GM12878 (cell line): Measurements from ENCODE around the gene COL13A1. TPM values are rescaled to one million over a fixed set of nuclear protein-coding genes. Genes with fewer than 3 reads are reported as not detected.

Source experiments
- ATAC-seq: fragments of 200-7000 bp; cut with Tn5 transposase; 3 replicates; pipeline ENCODE4 v1.9.1; 2020; ENCODE audit warnings: mild to moderate bottlenecking, moderate library complexity
- BruUV-seq: library from RNA; stranded (reverse); fragments of 400-500 nt; replicated peaks from 2 replicates; lab custom pipeline; 2021; lab: Mats Ljungman, UMichigan
- CTCF ChIA-PET: fragments of 300-600 bp; sonication (Branson Sonifier 250); formaldehyde crosslinking; extraction: SDS; loops from one replicate; lab custom pipeline; 2021; ENCODE audit warnings: inconsistent platforms; lab: Yijun Ruan, JAX
- POLR2A ChIA-PET: fragments of 350-600 bp; formaldehyde crosslinking; extraction: SDS; loops from one replicate; lab custom pipeline; 2021; ENCODE audit warnings: inconsistent platforms; lab: Charles Lee
- RAD21 ChIA-PET: fragments of 300-600 bp; sonication (Branson Sonifier 250); formaldehyde crosslinking; loops from one replicate; lab custom pipeline; 2023; ENCODE audit warnings: antibody characterized with exemption; ENCODE audit not compliant: unreplicated experiment; lab: Charles Lee
- SMC1A ChIA-PET: fragments of 300-600 bp; sonication (Branson Sonifier 250); formaldehyde crosslinking; loops from one replicate; lab custom pipeline; 2023; ENCODE audit not compliant: unreplicated experiment, uncharacterized antibody; lab: Charles Lee
- DNase-seq: peaks from one replicate; pipeline ENCODE4 v3.0.0-alpha.2; 2011; ENCODE audit warnings: low read depth, low spot score
- FAIRE-seq: peaks from 3 replicates; lab custom pipeline; 2011; peaks lifted over from hg19 to GRCh38; lab: Jason Lieb, UNC
- H2AFZ ChIP-seq: 2 replicates; pipeline ENCODE4 v1.6.0; 2011; ENCODE audit warnings: low read depth, low read length, control low read depth; ENCODE audit not compliant: control insufficient read depth
- H3K27ac ChIP-seq: 2 replicates; pipeline ENCODE4 v1.5.1; 2011; ENCODE audit warnings: control low read depth; ENCODE audit not compliant: control insufficient read depth, insufficient read depth
- H3K27me3 ChIP-seq, 2 experiments: replicated peaks in 1 of 2; 2 replicates each; pipeline versions ENCODE4 v1.6.0 to v1.6.1; 2011; ENCODE audit warnings: low read length in 1 of 2; ENCODE audit not compliant: control insufficient read depth in 2 of 2, insufficient read depth in 2 of 2
- H3K36me3 ChIP-seq, 2 experiments: 2 replicates each; pipeline ENCODE4 v1.5.1; 2011; ENCODE audit warnings: low read length in 1 of 2; ENCODE audit not compliant: control insufficient read depth in 2 of 2, insufficient read depth in 2 of 2
- H3K4me1 ChIP-seq: 2 replicates; pipeline ENCODE4 v1.6.1; 2011; ENCODE audit warnings: mild to moderate bottlenecking, low read length, moderate library complexity, mixed read lengths; ENCODE audit not compliant: control insufficient read depth, insufficient read depth
- H3K4me2 ChIP-seq: 2 replicates; pipeline ENCODE4 v1.6.0; 2011; ENCODE audit warnings: control low read depth; ENCODE audit not compliant: control insufficient read depth, insufficient read depth
- H3K4me3 ChIP-seq: fragments of 200-600 bp; sonication (generic); 2 replicates; pipeline ENCODE4 v1.5.1; 2016
- H3K79me2 ChIP-seq: 2 replicates; pipeline ENCODE4 v1.6.0; 2011; ENCODE audit warnings: low read length; ENCODE audit not compliant: control insufficient read depth, insufficient read depth
- H3K9ac ChIP-seq: 2 replicates; pipeline ENCODE4 v1.8.0; 2011; ENCODE audit warnings: low read length, control low read depth, mixed read lengths; ENCODE audit not compliant: control insufficient read depth, insufficient read depth
- H3K9me3 ChIP-seq: replicated peaks from 3 replicates; pipeline ENCODE4 v1.5.1; 2011; ENCODE audit warnings: mild to moderate bottlenecking, low read length; ENCODE audit not compliant: control insufficient read depth, insufficient read depth
- H4K20me1 ChIP-seq: 2 replicates; pipeline ENCODE4 v1.6.0; 2011; ENCODE audit not compliant: control insufficient read depth, insufficient read depth
- CBFB ChIP-seq: IDR thresholded peaks from 2 replicates; pipeline ENCODE4 v1.6.1; 2016; ENCODE audit warnings: antibody characterized with exemption, low read depth
- CREM ChIP-seq: IDR thresholded peaks from 2 replicates; pipeline ENCODE4 v1.6.1; 2014; ENCODE audit warnings: antibody characterized with exemption, low read depth
- ELK1 ChIP-seq: IDR thresholded peaks from 2 replicates; pipeline ENCODE4 v1.6.1; 2012; ENCODE audit warnings: low read depth, low read length, improper control_type of control experiment
- FOS ChIP-seq: IDR thresholded peaks from 3 replicates; pipeline ENCODE4 v1.6.1; 2011; ENCODE audit warnings: borderline replicate concordance; ENCODE audit not compliant: insufficient read length; ENCODE audit errors: extremely low read depth
- MTA2 ChIP-seq: fragments of 450-650 bp; IDR thresholded peaks from 2 replicates; pipeline ENCODE4 v1.6.1; 2016; ENCODE audit warnings: low read depth, mild to moderate bottlenecking, moderate library complexity
- MTA3 ChIP-seq: IDR thresholded peaks from 2 replicates; pipeline ENCODE4 v1.6.1; 2012; ENCODE audit warnings: low read length, inconsistent platforms, borderline replicate concordance
- RELB ChIP-seq: fragments of 450-650 bp; IDR thresholded peaks from 2 replicates; pipeline ENCODE4 v1.6.1; 2017; ENCODE audit warnings: low read depth, mild to moderate bottlenecking, moderate library complexity
- SREBF1 ChIP-seq: IDR thresholded peaks from 2 replicates; pipeline ENCODE4 v1.6.1; 2012; ENCODE audit warnings: mild to moderate bottlenecking, low read length
- TARDBP ChIP-seq: IDR thresholded peaks from 2 replicates; pipeline ENCODE4 v1.6.1; 2016; ENCODE audit warnings: borderline replicate concordance
- TCF7 ChIP-seq: IDR thresholded peaks from 2 replicates; pipeline ENCODE4 v1.6.1; 2014; ENCODE audit warnings: antibody characterized with exemption, borderline replicate concordance
- ZNF384 ChIP-seq: IDR thresholded peaks from 2 replicates; pipeline ENCODE4 v1.6.1; 2012; ENCODE audit warnings: low read depth, mild to moderate bottlenecking, low read length, improper control_type of control experiment, borderline replicate concordance
- WGBS: methylation state at CpG from one replicate; pipeline ENCODE4 v1.1.6; 2016; ENCODE audit warnings: low lambda C conversion rate; ENCODE audit not compliant: insufficient replicate concordance, insufficient coverage; ENCODE audit errors: missing lambda C conversion rate; 5-methylcytosine and 5-hydroxymethylcytosine counted together
- in situ Hi-C: fragments of 300-500 bp; cut with MboI; formaldehyde crosslinking; loops from 9 replicates; pipeline ENCODE4 v1.14.3; 2018; ENCODE audit warnings: mixed read lengths
- intact Hi-C: fragments of 100-400 bp; cut with micrococcal nuclease; formaldehyde crosslinking; loops from one replicate; pipeline ENCODE4 v1.14.2; 2022; ENCODE audit not compliant: unreplicated experiment
- polyA plus RNA-seq, 11 experiments: library from polyadenylated mRNA; depleted of rRNA in 4 of 11; unstranded in 6 of 11; stranded (reverse) in 5 of 11; fragments of >200 nt; fragmentation: Nextera tagmentation in 4 of 11; fragmentation: Illumina TruSeq in 1 of 11; extraction: Ambion mirVana in 4 of 11; extraction: Trizol in 1 of 11; gene quantifications; 1 replicate in 1 of 11; 2 replicates in 10 of 11; pipeline versions ENCODE4 v1.2.1 to v1.2.3, GENCODE V29; 2011 to 2016; ENCODE audit warnings: inconsistent platforms in 2 of 11, missing spikeins in 2 of 11, low read depth in 1 of 11
- total RNA-seq, 4 experiments: library from RNA; depleted of rRNA in 3 of 4; stranded (reverse); fragments of >200 nt in 3 of 4; fragmentation: Illumina TruSeq in 1 of 4; extraction: Trizol in 1 of 4; gene quantifications; 2 replicates each; pipeline versions ENCODE4 v1.2.1 to v1.2.3, GENCODE V29; 2013 to 2021

Gene COL13A1
- total and polyA plus RNA-seq, 10 of the 15 experiments (the other 5 are each of a cell fraction or from before 2014, with no cell fraction given): 0.03 to 0.15 (median 0.05) TPM; not detected in 7

GRCh38 chr10:69831231-69831855 lies 29.6 kb downstream of the COL13A1 start:
- no peak for TF ChIP-seq TARDBP
- TF ChIP-seq FOS: no peak
- TF ChIP-seq TCF7: no peak
- no peak for TF ChIP-seq ZNF384
- no peak for TF ChIP-seq CBFB
- TF ChIP-seq CREM: no peak
- TF ChIP-seq ELK1: no peak
- no peak for TF ChIP-seq MTA2
- no peak for TF ChIP-seq RELB
- TF ChIP-seq MTA3: no peak
- no peak for TF ChIP-seq SREBF1
- Histone ChIP-seq H3K9me3 (no peaks in the 10 kb centered on the region), H2AFZ (no peak overlapping the region), H3K27ac (no peak overlapping the region), H3K4me1 (no peaks in the 10 kb centered on the region), H3K27me3 (peaks cover 3 to 4% of the 10 kb centered on the region in 2 experiments; a peak in 3 of 4 replicates), H4K20me1 (no peaks in the 10 kb centered on the region), H3K4me3 (no peak overlapping the region), H3K79me2 (no peaks in the 10 kb centered on the region), H3K36me3 (no peaks in the 10 kb centered on the region), H3K4me2 (no peak overlapping the region), H3K9ac (no peak overlapping the region)
- 0% methylated on average over 5 of the region's 5 CpGs for WGBS
- ATAC-seq (no peak), DNase-seq (no peak), FAIRE-seq (no peak)
- RAD21 ChIA-PET: no interaction called here
- CTCF ChIA-PET: no interaction called here
- POLR2A ChIA-PET: no interaction called here
- in situ Hi-C loops: no loop called here
- intact Hi-C loops: no loop called here
- SMC1A ChIA-PET: no interaction called here
- no TSS peak for BruUV-seq
